NCI-H1694 treated with DMSO at 0.1 percent for 48 hours (cell line): ENCODE measurements around the gene SKI.
"Not testable (repeated sequence)": the region's sequence is repeated elsewhere in the genome, so short reads cannot be mapped to it uniquely, and the experiment has no call there.

Source experiments
- DNase-seq: peaks from one replicate; lab custom pipeline; 2025; lab: John Stamatoyannopoulos, UW

The SKI gene

GRCh38 chr1:2247045-2247394 is 18.9 kb downstream of the SKI start:
- DNase-seq = not testable (repeated sequence)

- no peak for DNase-seq
Observed at GRCh38 chr1:2247760-2248126, 19.6 kb downstream of the SKI start.

- no peak for DNase-seq
Observed at GRCh38 chr1:2248127-2248826, 20.2 kb downstream of the SKI start.

GRCh38 chr1:2248854-2249558 is 20.9 kb downstream of the SKI start:
- no peak for DNase-seq

GRCh38 chr1:2249559-2249906 is 21.4 kb downstream of the SKI start:
- DNase-seq = no peak

- DNase-seq = no peak
Observed at GRCh38 chr1:2250721-2251281, 22.7 kb downstream of the SKI start.

GRCh38 chr1:2251363-2251762 is 23.2 kb downstream of the SKI start:
- DNase-seq = no peak

- DNase-seq = no peak
Observed at GRCh38 chr1:2251786-2252185, 23.7 kb downstream of the SKI start.

GRCh38 chr1:2252423-2252822 is 24.3 kb downstream of the SKI start:
- no peak for DNase-seq

GRCh38 chr1:2253036-2253796 is 25.1 kb downstream of the SKI start:
- no peak for DNase-seq

- no peak for DNase-seq
Observed at GRCh38 chr1:2253797-2254480, 25.8 kb downstream of the SKI start.

- no peak for DNase-seq
Observed at GRCh38 chr1:2255047-2255419, 26.9 kb downstream of the SKI start.

- peak; percentile 19 for DNase-seq
Observed at GRCh38 chr1:2255420-2256369, 27.6 kb downstream of the SKI start.

GRCh38 chr1:2256435-2257244 is 28.5 kb downstream of the SKI start:
- no peak for DNase-seq

- DNase-seq = no peak
Observed at GRCh38 chr1:2257245-2257627, 29.1 kb downstream of the SKI start.

GRCh38 chr1:2258122-2258681 is 30.1 kb downstream of the SKI start:
- no peak for DNase-seq

GRCh38 chr1:2258996-2259395 is 30.9 kb downstream of the SKI start:
- no peak for DNase-seq

- DNase-seq = no peak
Observed at GRCh38 chr1:2259668-2260402, 31.7 kb downstream of the SKI start.

GRCh38 chr1:2260470-2260869 is 32.4 kb downstream of the SKI start:
- DNase-seq = not testable (repeated sequence)
